Caco-2 (cell line): ENCODE results near the gene TENT5A. TPM values are rescaled to one million over a fixed set of nuclear protein-coding genes. Genes with fewer than 3 reads are reported as not detected.

Experiments
- BruUV-seq: library from RNA; stranded (reverse); fragments of 400-500 nt; replicated peaks from 2 replicates; lab custom pipeline; 2021; lab: Mats Ljungman, UMichigan
- CTCF ChIA-PET: fragments of 300-600 bp; sonication (Branson Sonifier 250); formaldehyde crosslinking; loops from one replicate; lab custom pipeline; 2022; ENCODE audit warnings: antibody characterized with exemption; lab: Charles Lee
- POLR2A ChIA-PET: fragments of 300-600 bp; sonication (Branson Sonifier 250); formaldehyde crosslinking; loops from one replicate; lab custom pipeline; 2022; ENCODE audit warnings: antibody characterized with exemption; lab: Charles Lee
- DNase-seq, 2 experiments: peaks; one replicate each; pipeline versions ENCODE4 v3.0.0 to v3.0.0-alpha.2; 2020 to 2022
- H3K27me3 ChIP-seq: replicated peaks from 2 replicates; pipeline ENCODE4 v1.6.0; 2011; ENCODE audit warnings: low read length; ENCODE audit not compliant: control insufficient read depth, insufficient read depth
- H3K36me3 ChIP-seq: 2 replicates; pipeline ENCODE4 v1.5.1; 2011; ENCODE audit warnings: low read length; ENCODE audit not compliant: control insufficient read depth, insufficient read depth
- H3K4me1 ChIP-seq: fragments of 250-450 bp; sonication (Bioruptor Pico); 2 replicates; pipeline ENCODE4 v1.5.1; 2020; ENCODE audit warnings: mild to moderate bottlenecking
- H3K4me3 ChIP-seq: 2 replicates; pipeline ENCODE4 v1.5.1; 2011; ENCODE audit warnings: low read depth, mild to moderate bottlenecking, control low read depth, low read length
- H3K9me3 ChIP-seq: fragments of 250-450 bp; sonication (Bioruptor Pico); 2 replicates; pipeline ENCODE4 v1.5.1; 2020; ENCODE audit warnings: mild to moderate bottlenecking, moderate library complexity
- H3K27ac Mint-ChIP-seq: one replicate; pipeline ENCODE4 v1.8.0; 2022; ENCODE audit warnings: mixed read lengths; ENCODE audit not compliant: unreplicated experiment
- H3K27me3 Mint-ChIP-seq: one replicate; pipeline ENCODE4 v1.8.0; 2022; ENCODE audit warnings: mixed read lengths; ENCODE audit not compliant: insufficient read depth, unreplicated experiment
- H3K36me3 Mint-ChIP-seq: one replicate; pipeline ENCODE4 v1.8.0; 2022; ENCODE audit warnings: mild to moderate bottlenecking, mixed read lengths; ENCODE audit not compliant: insufficient read depth, unreplicated experiment
- H3K4me1 Mint-ChIP-seq: one replicate; pipeline ENCODE4 v1.8.0; 2022; ENCODE audit warnings: low read depth, mixed read lengths; ENCODE audit not compliant: unreplicated experiment
- H3K4me3 Mint-ChIP-seq: one replicate; pipeline ENCODE4 v1.8.0; 2022; ENCODE audit warnings: mild to moderate bottlenecking, moderate library complexity, mixed read lengths; ENCODE audit not compliant: unreplicated experiment
- H3K9me3 Mint-ChIP-seq: one replicate; pipeline ENCODE4 v1.8.0; 2022; ENCODE audit warnings: mixed read lengths; ENCODE audit not compliant: unreplicated experiment
- intact Hi-C: fragments of 100-400 bp; cut with micrococcal nuclease; formaldehyde crosslinking; loops from one replicate; pipeline ENCODE4 v1.10.0; 2022; ENCODE audit not compliant: unreplicated experiment
- total RNA-seq: library from RNA; stranded (reverse); gene quantifications from 2 replicates; pipeline ENCODE4 v1.2.3, GENCODE V29; 2022
- TF ChIP-seq, protein P1 (sequence below), 2 experiments: fragments of 200-600 bp in 1 of 2; IDR thresholded peaks; 1 replicate in 1 of 2; 2 replicates in 1 of 2; pipeline versions ENCODE4 v1.5.1 to v1.8.0; 2011 to 2022; ENCODE audit warnings: antibody characterized with exemption in 1 of 2, control low read depth in 1 of 2, inconsistent platforms in 1 of 2, low read depth in 1 of 2, low read length in 1 of 2, mild to moderate bottlenecking in 1 of 2, moderate library complexity in 1 of 2; ENCODE audit not compliant: insufficient read depth in 1 of 2, severe bottlenecking in 1 of 2, unreplicated experiment in 1 of 2

The TENT5A gene
- total RNA-seq, 1 experiment from 2014 or later: 45.0 TPM

- BruUV-seq: no TSS peak
- intact Hi-C loops: no loop called here
- ChIA-PET POLR2A (no interaction called here), CTCF (no interaction called here)
- H3K27me3 ChIP-seq: no peaks in the 10 kb centered on the region
- H3K4me1 ChIP-seq: peaks cover 48% of the 10 kb centered on the region
- no peaks in the 10 kb centered on the region for H3K36me3 Mint-ChIP-seq
- no peaks in the 10 kb centered on the region for H3K27me3 Mint-ChIP-seq
- no peak overlapping the region for H3K27ac Mint-ChIP-seq
- TF ChIP-seq, protein P1, sequence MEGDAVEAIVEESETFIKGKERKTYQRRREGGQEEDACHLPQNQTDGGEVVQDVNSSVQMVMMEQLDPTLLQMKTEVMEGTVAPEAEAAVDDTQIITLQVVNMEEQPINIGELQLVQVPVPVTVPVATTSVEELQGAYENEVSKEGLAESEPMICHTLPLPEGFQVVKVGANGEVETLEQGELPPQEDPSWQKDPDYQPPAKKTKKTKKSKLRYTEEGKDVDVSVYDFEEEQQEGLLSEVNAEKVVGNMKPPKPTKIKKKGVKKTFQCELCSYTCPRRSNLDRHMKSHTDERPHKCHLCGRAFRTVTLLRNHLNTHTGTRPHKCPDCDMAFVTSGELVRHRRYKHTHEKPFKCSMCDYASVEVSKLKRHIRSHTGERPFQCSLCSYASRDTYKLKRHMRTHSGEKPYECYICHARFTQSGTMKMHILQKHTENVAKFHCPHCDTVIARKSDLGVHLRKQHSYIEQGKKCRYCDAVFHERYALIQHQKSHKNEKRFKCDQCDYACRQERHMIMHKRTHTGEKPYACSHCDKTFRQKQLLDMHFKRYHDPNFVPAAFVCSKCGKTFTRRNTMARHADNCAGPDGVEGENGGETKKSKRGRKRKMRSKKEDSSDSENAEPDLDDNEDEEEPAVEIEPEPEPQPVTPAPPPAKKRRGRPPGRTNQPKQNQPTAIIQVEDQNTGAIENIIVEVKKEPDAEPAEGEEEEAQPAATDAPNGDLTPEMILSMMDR (IDR thresholded peaks at IDR 0.05; ENCODE audit: insufficient read depth in 1 of 2, low read depth in 1 of 2, low read length in 1 of 2, severe bottlenecking in 1 of 2, unreplicated experiment in 1 of 2): no peak
- DNase-seq: no peak
- no peaks in the 10 kb centered on the region for H3K9me3 ChIP-seq
- no peak overlapping the region for H3K4me3 Mint-ChIP-seq
- H3K4me3 ChIP-seq: no peak overlapping the region
- peaks cover 12% of the 10 kb centered on the region for H3K9me3 Mint-ChIP-seq
- H3K36me3 ChIP-seq: no peaks in the 10 kb centered on the region
- peaks cover 9% of the 10 kb centered on the region for H3K4me1 Mint-ChIP-seq
These were observed 10.1 kb upstream of the TENT5A start for GRCh38 chr6:81762606-81763005.

DNA sequence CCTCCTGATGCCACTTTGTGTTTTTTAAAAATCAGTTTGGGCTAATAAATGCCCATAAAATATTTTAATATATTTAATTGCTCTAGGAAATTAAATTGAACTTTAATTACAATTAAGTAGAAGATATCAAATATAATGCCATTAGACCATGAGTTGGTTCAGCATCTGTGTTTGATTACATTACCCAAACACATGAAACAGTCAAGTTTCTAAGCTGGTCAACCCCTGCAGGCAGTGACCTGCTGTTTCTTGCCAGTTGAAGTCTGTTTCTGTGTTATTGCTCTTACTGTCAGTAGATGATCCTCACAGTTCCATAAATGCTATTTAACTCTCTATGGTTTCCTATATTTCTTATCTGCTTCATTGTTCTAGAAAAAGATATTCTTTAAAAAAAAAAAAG lies 9.7 kb upstream of the TENT5A start:
- Mint-ChIP-seq H3K27ac (no peak overlapping the region), H3K36me3 (no peaks in the 10 kb centered on the region), H3K4me1 (peaks cover 14% of the 10 kb centered on the region), H3K9me3 (peaks cover 12% of the 10 kb centered on the region), H3K27me3 (no peaks in the 10 kb centered on the region), H3K4me3 (no peak overlapping the region)
- Histone ChIP-seq H3K27me3 (no peaks in the 10 kb centered on the region), H3K4me1 (peaks cover 43% of the 10 kb centered on the region), H3K4me3 (no peak overlapping the region), H3K36me3 (no peaks in the 10 kb centered on the region), H3K9me3 (no peaks in the 10 kb centered on the region)
- ChIA-PET CTCF (no interaction called here), POLR2A (no interaction called here)
- no TSS peak for BruUV-seq
- TF ChIP-seq, protein P1 (IDR thresholded peaks at IDR 0.05; ENCODE audit: insufficient read depth in 1 of 2, low read depth in 1 of 2, low read length in 1 of 2, severe bottlenecking in 1 of 2, unreplicated experiment in 1 of 2): no peak
- DNase-seq: no peak
- intact Hi-C loops: no loop called here

- DNase-seq: no peak
- no peaks in the 10 kb centered on the region for H3K36me3 ChIP-seq
- Mint-ChIP-seq H3K27me3 (no peaks in the 10 kb centered on the region), H3K36me3 (no peaks in the 10 kb centered on the region), H3K27ac (no peak overlapping the region), H3K4me1 (peaks cover 18% of the 10 kb centered on the region), H3K9me3 (peaks cover 12% of the 10 kb centered on the region), H3K4me3 (no peak overlapping the region)
- TF ChIP-seq, protein P1 (IDR thresholded peaks at IDR 0.05; ENCODE audit: insufficient read depth in 1 of 2, low read depth in 1 of 2, low read length in 1 of 2, severe bottlenecking in 1 of 2, unreplicated experiment in 1 of 2): no peak
- BruUV-seq: no TSS peak
- CTCF ChIA-PET: no interaction called here
- intact Hi-C loops: no loop called here
- H3K4me3 ChIP-seq: no peak overlapping the region
- no peaks in the 10 kb centered on the region for H3K9me3 ChIP-seq
- POLR2A ChIA-PET: no interaction called here
- peaks cover 34% of the 10 kb centered on the region for H3K4me1 ChIP-seq
- no peaks in the 10 kb centered on the region for H3K27me3 ChIP-seq
These were observed 8.7 kb upstream of the TENT5A start for GRCh38 chr6:81761197-81761596.
